Sigmoid colon (tissue), 7 donors: ENCODE data around the gene LHX2. TPM values are rescaled to one million over a fixed set of nuclear protein-coding genes. Genes with fewer than 3 reads are reported as not detected.

ENCODE experiments used
- DNase-seq: peaks from one replicate; pipeline ENCODE4 v3.0.0-alpha.2; 2019
- H3K27ac ChIP-seq, 4 donors: fragments of 200-600 bp; sonication (generic); one replicate each; pipeline ENCODE4 v1.5.1; 2016 to 2019; ENCODE audit warnings: mild to moderate bottlenecking in 1 of 4
- H3K27me3 ChIP-seq, 3 donors: fragments of 200-600 bp; sonication (generic); one replicate each; pipeline ENCODE4 v1.5.1; 2019; ENCODE audit warnings: mild to moderate bottlenecking in 1 of 3
- H3K36me3 ChIP-seq, 4 donors: fragments of 200-600 bp; sonication (generic); one replicate each; pipeline ENCODE4 v1.5.1; 2016 to 2019
- H3K4me1 ChIP-seq, 4 donors: fragments of 200-600 bp; sonication (generic); one replicate each; pipeline ENCODE4 v1.5.1; 2017 to 2019
- H3K4me3 ChIP-seq, 4 donors: fragments of 200-600 bp; sonication (generic); one replicate each; pipeline ENCODE4 v1.5.1; 2017 to 2019; ENCODE audit warnings: mild to moderate bottlenecking in 2 of 4, moderate library complexity in 1 of 4
- H3K9me3 ChIP-seq, 4 donors: fragments of 200-600 bp in 3 of 4; sonication (generic) in 3 of 4; one replicate each; pipeline versions ENCODE4 v1.5.1 to v1.6.1; 2013 to 2019
- EP300 ChIP-seq, 4 donors: sonication (generic); formaldehyde crosslinking; IDR thresholded peaks; one replicate each; pipeline ENCODE4 v1.6.1; 2017; ENCODE audit warnings: antibody characterized with exemption in 4 of 4
- POLR2A ChIP-seq, 2 donors: fragments of 450-650 bp; IDR thresholded peaks; one replicate each; pipeline ENCODE4 v1.6.1; 2016; ENCODE audit warnings: antibody characterized with exemption in 2 of 2, mild to moderate bottlenecking in 2 of 2, moderate library complexity in 2 of 2
- POLR2AphosphoS5 ChIP-seq, 4 donors: sonication (generic); formaldehyde crosslinking; IDR thresholded peaks; one replicate each; pipeline ENCODE4 v1.6.1; 2017; ENCODE audit warnings: antibody characterized with exemption in 4 of 4
- WGBS, 2 donors: extraction: QIAGEN DNeasy Blood & Tissue Kit; methylation state at CpG; one replicate each; pipeline ENCODE4 v1.1.7; 2013; 5-methylcytosine and 5-hydroxymethylcytosine counted together
- intact Hi-C: fragments of 100-400 bp; cut with DNase I; formaldehyde crosslinking; loops from one replicate; pipeline ENCODE4 v1.15.1; 2023
- polyA plus RNA-seq, 3 donors: library from polyadenylated mRNA; stranded (reverse); fragments of 200-250 nt; gene quantifications; one replicate each; pipeline ENCODE4 v1.2.3, GENCODE V29; 2013
- total RNA-seq, 4 donors: library from RNA; depleted of rRNA; stranded (reverse); fragments of >200 nt; gene quantifications; one replicate each; pipeline ENCODE4 v1.1.0, GENCODE V29; 2016
- TF ChIP-seq, protein P1 (sequence below), 4 experiments: fragments of 450-650 bp in 3 of 4; fragments of 200-600 bp in 1 of 4; IDR thresholded peaks; one replicate each; pipeline ENCODE4 v1.5.1; 2016 to 2019; ENCODE audit warnings: antibody characterized with exemption in 4 of 4, mild to moderate bottlenecking in 3 of 4, moderate library complexity in 2 of 4
- donor health status: healthy with polysubstance abuse.
- donor health status: Bipolar disorder and iron deficiency.
- donor health status: healthy.

LHX2 gene
- total and polyA plus RNA-seq, 7 donors: 3.3 TPM; not detected in 6

DNA sequence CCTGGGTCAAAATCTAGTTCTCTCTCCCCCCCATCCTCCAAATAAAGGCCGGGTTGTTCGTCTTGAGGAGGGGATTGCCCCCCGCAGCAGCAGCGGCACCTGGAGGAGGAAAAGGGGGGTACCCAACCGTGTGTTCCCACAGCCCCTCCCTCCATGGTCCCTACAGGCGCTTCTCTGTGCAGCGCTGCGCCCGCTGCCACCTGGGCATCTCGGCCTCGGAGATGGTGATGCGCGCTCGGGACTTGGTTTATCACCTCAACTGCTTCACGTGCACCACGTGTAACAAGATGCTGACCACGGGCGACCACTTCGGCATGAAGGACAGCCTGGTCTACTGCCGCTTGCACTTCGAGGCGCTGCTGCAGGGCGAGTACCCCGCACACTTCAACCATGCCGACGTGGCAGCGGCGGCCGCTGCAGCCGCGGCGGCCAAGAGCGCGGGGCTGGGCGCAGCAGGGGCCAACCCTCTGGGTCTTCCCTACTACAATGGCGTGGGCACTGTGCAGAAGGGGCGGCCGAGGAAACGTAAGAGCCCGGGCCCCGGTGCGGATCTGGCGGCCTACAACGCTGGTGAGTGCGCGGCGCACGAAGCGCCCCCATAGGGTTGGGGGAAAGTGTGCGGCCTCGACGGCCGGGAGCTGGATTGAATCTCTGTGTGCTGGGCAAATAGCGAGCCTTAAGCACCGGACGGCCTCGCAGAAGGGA lies 3.5 kb downstream of the LHX2 start:
- TF ChIP-seq POLR2AphosphoS5 (IDR thresholded peaks at IDR 0.05) (no peak), POLR2A (IDR thresholded peaks at IDR 0.05) (no peak), EP300 (IDR thresholded peaks at IDR 0.05) (no peak)
- TF ChIP-seq, protein P1, sequence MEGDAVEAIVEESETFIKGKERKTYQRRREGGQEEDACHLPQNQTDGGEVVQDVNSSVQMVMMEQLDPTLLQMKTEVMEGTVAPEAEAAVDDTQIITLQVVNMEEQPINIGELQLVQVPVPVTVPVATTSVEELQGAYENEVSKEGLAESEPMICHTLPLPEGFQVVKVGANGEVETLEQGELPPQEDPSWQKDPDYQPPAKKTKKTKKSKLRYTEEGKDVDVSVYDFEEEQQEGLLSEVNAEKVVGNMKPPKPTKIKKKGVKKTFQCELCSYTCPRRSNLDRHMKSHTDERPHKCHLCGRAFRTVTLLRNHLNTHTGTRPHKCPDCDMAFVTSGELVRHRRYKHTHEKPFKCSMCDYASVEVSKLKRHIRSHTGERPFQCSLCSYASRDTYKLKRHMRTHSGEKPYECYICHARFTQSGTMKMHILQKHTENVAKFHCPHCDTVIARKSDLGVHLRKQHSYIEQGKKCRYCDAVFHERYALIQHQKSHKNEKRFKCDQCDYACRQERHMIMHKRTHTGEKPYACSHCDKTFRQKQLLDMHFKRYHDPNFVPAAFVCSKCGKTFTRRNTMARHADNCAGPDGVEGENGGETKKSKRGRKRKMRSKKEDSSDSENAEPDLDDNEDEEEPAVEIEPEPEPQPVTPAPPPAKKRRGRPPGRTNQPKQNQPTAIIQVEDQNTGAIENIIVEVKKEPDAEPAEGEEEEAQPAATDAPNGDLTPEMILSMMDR (IDR thresholded peaks at IDR 0.05): no peak
- WGBS, 2 donors: 8 to 10% methylated on average over 57 of the region's 57 CpGs
- Histone ChIP-seq H3K4me3 (no peak overlapping the region), H3K27me3 (peaks cover 96 to 100% (median 100%) of the 10 kb centered on the region in 3 donors), H3K36me3 (no peaks in the 10 kb centered on the region), H3K9me3 (no peaks in the 10 kb centered on the region), H3K4me1 (peaks cover 0 to 65% (median 61%) of the 10 kb centered on the region in 4 donors), H3K27ac (no peak overlapping the region)
- intact Hi-C loops: no loop called here
- DNase-seq: no peak

DNA sequence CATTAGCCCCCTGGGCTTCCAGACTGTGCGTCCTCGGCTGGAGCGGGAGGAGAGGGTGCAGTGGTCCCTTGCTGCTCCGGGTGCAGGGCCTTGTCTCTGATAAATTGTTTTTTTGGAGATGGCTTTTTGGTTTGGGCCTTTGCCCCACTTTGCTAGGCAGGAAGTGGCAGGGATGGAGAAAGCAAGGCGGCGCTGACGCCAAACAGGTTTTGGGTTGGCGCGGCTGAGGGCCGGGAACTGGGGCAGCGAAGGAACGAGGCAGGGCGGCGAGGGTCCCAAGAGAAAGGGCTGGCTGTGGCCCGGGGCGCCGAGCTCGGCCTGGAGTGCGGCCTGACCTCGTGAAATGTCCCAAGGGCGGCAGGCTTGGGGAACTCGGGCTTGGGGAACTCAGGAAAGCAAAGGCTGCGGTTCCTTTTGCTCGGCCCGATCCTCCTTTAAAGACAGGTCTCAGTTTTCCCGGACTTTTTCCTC lies 4.1 kb downstream of the LHX2 start:
- H3K4me3 ChIP-seq: no peak overlapping the region
- H3K4me1 ChIP-seq: peaks cover 0 to 63% (median 60%) of the 10 kb centered on the region in 4 donors
- TF ChIP-seq, protein P1 (IDR thresholded peaks at IDR 0.05): no peak
- TF ChIP-seq EP300 (IDR thresholded peaks at IDR 0.05) (no peak), POLR2AphosphoS5 (IDR thresholded peaks at IDR 0.05) (no peak), POLR2A (IDR thresholded peaks at IDR 0.05) (no peak)

DNA sequence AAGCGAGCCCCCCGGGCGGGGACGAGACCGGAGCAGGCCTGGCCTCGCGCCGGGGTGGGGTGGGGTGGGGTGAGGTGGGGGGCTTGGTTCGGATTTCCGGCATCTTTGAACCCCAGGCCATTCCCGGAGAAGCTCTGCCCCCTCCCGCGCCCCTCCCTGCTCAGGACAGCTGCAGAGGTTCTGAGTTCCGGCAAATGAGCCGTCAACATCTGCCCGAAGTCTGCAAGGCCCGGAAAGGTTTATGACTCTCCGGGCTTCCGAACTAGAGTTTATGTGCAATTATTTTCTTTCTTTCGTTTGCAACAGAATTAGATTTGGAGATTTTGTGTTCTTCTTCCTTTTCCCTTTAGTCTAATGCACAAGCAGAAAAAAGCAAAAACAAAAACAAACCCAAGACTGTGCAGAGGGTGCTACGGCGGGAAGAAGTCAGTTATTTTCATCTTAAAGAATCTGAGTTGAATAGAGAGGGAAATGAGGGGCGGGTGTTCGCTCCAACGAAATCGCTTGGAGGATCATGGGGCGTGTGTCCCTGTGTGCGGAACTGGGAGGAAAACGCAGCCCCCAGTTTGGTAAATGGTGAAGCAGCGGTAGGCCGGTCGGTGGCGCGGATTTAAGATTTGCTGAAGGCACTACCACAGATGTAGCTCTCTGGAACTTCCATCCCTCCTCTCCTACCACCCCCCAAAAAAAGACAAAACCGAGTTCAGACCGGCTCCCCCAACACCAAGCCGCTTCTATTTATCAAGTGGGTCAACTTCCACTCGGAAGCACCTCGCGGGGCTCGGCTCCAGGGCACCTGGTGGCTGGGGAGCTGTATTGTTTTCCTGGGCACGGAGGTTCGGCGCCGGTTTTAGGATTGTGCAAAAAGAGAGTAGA lies 4.8 kb downstream of the LHX2 start:
- WGBS, 2 donors: 6% methylated on average over 45 of the region's 45 CpGs
- TF ChIP-seq, protein P1 (IDR thresholded peaks at IDR 0.05): no peak
- peak in 2 of 4 donors; percentile 28 to 61 for TF ChIP-seq POLR2AphosphoS5 (IDR thresholded peaks at IDR 0.05)
- Histone ChIP-seq H3K9me3 (no peaks in the 10 kb centered on the region), H3K4me3 (no peak overlapping the region), H3K27me3 (peaks cover 97 to 100% (median 99%) of the 10 kb centered on the region in 3 donors), H3K27ac (no peak overlapping the region), H3K4me1 (peaks cover 0 to 63% (median 53%) of the 10 kb centered on the region in 4 donors), H3K36me3 (no peaks in the 10 kb centered on the region)
- intact Hi-C loops: no loop called here
- no peak for DNase-seq

More for the DNA sequence above, 4.1 kb downstream of the LHX2 start:
- peaks cover 96 to 100% (median 100%) of the 10 kb centered on the region in 3 donors for H3K27me3 ChIP-seq
- no peaks in the 10 kb centered on the region for H3K36me3 ChIP-seq
- intact Hi-C loops: no loop called here
- H3K27ac ChIP-seq: no peak overlapping the region
- no peaks in the 10 kb centered on the region for H3K9me3 ChIP-seq
- WGBS, 2 donors: 8% methylated on average over 26 of the region's 26 CpGs
- DNase-seq: no peak

DNA sequence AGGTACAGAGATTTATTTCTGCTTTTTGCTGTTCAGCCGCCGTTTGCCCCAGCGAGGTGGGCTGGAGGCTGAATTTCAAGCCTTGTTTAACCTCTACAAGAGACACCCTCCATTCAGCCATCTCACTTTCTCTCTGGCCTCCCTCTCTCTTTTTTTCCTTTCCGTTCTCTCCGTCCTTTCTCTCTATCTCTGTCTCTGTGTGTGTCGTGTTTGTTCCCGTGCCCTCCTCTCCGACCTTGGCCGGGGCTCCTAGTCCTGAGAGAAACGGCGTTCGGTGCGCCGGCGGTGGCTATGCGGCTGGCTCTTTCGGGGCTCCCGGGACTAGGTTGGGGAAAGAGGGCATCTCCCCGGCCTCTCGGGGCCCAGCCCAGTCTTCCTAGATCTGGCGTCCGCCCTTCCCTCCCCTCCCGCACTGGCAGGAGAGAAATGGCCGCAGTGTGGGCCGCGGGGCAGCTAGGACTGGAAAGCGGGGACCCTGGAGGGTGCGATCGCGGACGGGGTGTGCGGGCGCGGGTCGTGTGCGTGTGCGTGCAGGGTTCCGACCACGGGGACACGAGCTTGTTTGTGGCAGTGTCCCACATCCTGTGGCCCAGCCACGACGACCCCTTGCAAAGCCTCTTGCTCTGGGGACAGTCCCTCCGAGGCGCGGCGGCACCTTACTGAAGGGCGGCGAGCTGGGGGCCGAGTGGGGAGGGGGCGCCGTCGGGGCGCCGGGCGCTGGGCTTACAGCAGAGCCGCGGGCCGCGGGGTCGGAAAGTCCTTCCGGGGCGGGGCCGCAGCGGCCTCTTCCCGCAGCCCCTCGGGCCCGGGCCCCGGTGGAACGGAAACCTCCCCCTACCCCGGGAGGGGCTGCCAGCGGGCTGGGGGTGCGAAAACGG lies 5.7 kb downstream of the LHX2 start:
- intact Hi-C loops: no loop called here
- Histone ChIP-seq H3K4me1 (peaks cover 0 to 55% (median 44%) of the 10 kb centered on the region in 4 donors), H3K9me3 (no peaks in the 10 kb centered on the region), H3K36me3 (no peaks in the 10 kb centered on the region), H3K27ac (no peak overlapping the region), H3K4me3 (peak overlapping the region in 3 of 4 donors; percentile 16 to 24 (median 18)), H3K27me3 (peaks cover 96 to 100% (median 99%) of the 10 kb centered on the region in 3 donors)
- 4 to 5% methylated on average over 73 of the region's 73 CpGs for WGBS, 2 donors
- TF ChIP-seq EP300 (IDR thresholded peaks at IDR 0.05) (no peak), POLR2A (IDR thresholded peaks at IDR 0.05) (no peak), POLR2AphosphoS5 (IDR thresholded peaks at IDR 0.05) (no peak)
- TF ChIP-seq, protein P1 (IDR thresholded peaks at IDR 0.05): no peak
- no peak for DNase-seq
